Kidney (tissue), 14 donors: ENCODE measurements around the gene RFPL1. TPM values are rescaled to one million over a fixed set of nuclear protein-coding genes. Genes with fewer than 3 reads are reported as not detected.

Experiments
- DNase-seq, 5 donors: peaks; one replicate each; pipeline ENCODE4 v3.0.0-alpha.2; 2013 to 2020
- FAIRE-seq: peaks from 2 replicates; lab custom pipeline; 2012; peaks lifted over from hg19 to GRCh38; lab: Jason Lieb, UNC
- H3K27ac ChIP-seq, 2 donors: one replicate each; pipeline ENCODE4 v1.7.0; 2013; ENCODE audit warnings: low read depth in 2 of 2, low read length in 2 of 2, inconsistent platforms in 1 of 2
- H3K27me3 ChIP-seq: one replicate; pipeline ENCODE4 v1.7.1; 2013; ENCODE audit warnings: low read length, inconsistent platforms; ENCODE audit not compliant: control insufficient read depth, insufficient read depth
- H3K36me3 ChIP-seq, 3 donors: one replicate each; pipeline versions ENCODE4 v1.7.0 to v1.7.1; 2013; ENCODE audit warnings: low read length in 3 of 3, control low read depth in 1 of 3, inconsistent platforms in 1 of 3; ENCODE audit not compliant: insufficient read depth in 3 of 3, control insufficient read depth in 2 of 3
- H3K4me1 ChIP-seq, 3 donors: one replicate each; pipeline versions ENCODE4 v1.7.0 to v1.7.1; 2013; ENCODE audit warnings: low read length in 3 of 3, inconsistent platforms in 1 of 3, low read depth in 1 of 3; ENCODE audit not compliant: control insufficient read depth in 2 of 3, insufficient read depth in 2 of 3
- H3K4me3 ChIP-seq, 3 donors: one replicate each; pipeline versions ENCODE4 v1.7.0 to v1.8.1; 2013; ENCODE audit warnings: low read length in 3 of 3, control low read depth in 1 of 3, inconsistent platforms in 1 of 3
- H3K9ac ChIP-seq, 3 donors: one replicate each; pipeline versions ENCODE4 v1.7.0 to v1.7.1; 2013; ENCODE audit warnings: low read length in 3 of 3, control low read depth in 1 of 3, inconsistent platforms in 1 of 3
- H3K9me3 ChIP-seq, 3 donors: one replicate each; pipeline versions ENCODE4 v1.7.0 to v1.7.1; 2013; ENCODE audit warnings: low read length in 3 of 3, control low read depth in 1 of 3, inconsistent platforms in 1 of 3; ENCODE audit not compliant: control insufficient read depth in 2 of 3, insufficient read depth in 1 of 3
- CTCF ChIP-seq: IDR thresholded peaks from 3 replicates; pipeline ENCODE4 v1.5.1; 2012; ENCODE audit warnings: mild to moderate bottlenecking, moderate library complexity, borderline replicate concordance; ENCODE audit not compliant: insufficient read depth; ENCODE audit errors: extremely low read depth
- intact Hi-C: fragments of 100-400 bp; cut with DNase I; formaldehyde crosslinking; loops from one replicate; pipeline ENCODE4 v1.11.1; 2022
- polyA plus RNA-seq: library from polyadenylated mRNA; stranded (reverse); fragments of 350-450 nt; fragmentation: Illumina TruSeq; extraction: RNeasy Lipid Tissue Mini Kit (QIAGEN cat#74804); gene quantifications from one replicate; pipeline ENCODE4 v1.2.3, GENCODE V29; 2014; ENCODE audit warnings: low read depth, low replicate concordance; ENCODE audit not compliant: insufficient read depth
- total RNA-seq: library from RNA; stranded (reverse); fragmentation: NEBNext Ultra II Directional; extraction: Animal tissue kit (Norgen Biotek cat#: 25700); gene quantifications from one replicate; pipeline ENCODE4 v1.2.1, GENCODE V29; 2021
- donor health status: control.
- donor health status: control.
- donor health status: control.
- donor health status: control.
- donor health status: control.
- donor health status: DM: yes; HTN: yes; CAD: no.
- donor health status: Normal renal cell carcinoma (clear cell type).

Gene RFPL1
- total and polyA plus RNA-seq, 2 donors from 2014 or later, result not detected

GRCh38 chr22:29470159-29470855 is 31.9 kb downstream of the RFPL1 start:
- no peak for FAIRE-seq
- intact Hi-C loops, result no loop called here
- Histone ChIP-seq H3K4me1 (no peaks in the 10 kb centered on the region), H3K27ac (no peak overlapping the region), H3K9me3 (no peaks in the 10 kb centered on the region), H3K9ac (no peak overlapping the region), H3K36me3 (no peaks in the 10 kb centered on the region), H3K4me3 (peak overlapping the region in 2 of 3 donors; percentile 17 to 32), H3K27me3 (peaks cover 2% of the 10 kb centered on the region)
- peak; percentile 77 for TF ChIP-seq CTCF
- peak; percentile 80 to 89 (median 85) for DNase-seq

GRCh38 chr22:29473001-29473400 is 34.6 kb downstream of the RFPL1 start:
- Histone ChIP-seq H3K4me3 (no peak overlapping the region), H3K9ac (no peak overlapping the region), H3K4me1 (no peaks in the 10 kb centered on the region), H3K27me3 (peaks cover 2% of the 10 kb centered on the region), H3K36me3 (no peaks in the 10 kb centered on the region), H3K27ac (no peak overlapping the region), H3K9me3 (no peaks in the 10 kb centered on the region)
- DNase-seq (no peak), FAIRE-seq (no peak)
- no peak for TF ChIP-seq CTCF
- intact Hi-C loops, result no loop called here

- H3K27ac ChIP-seq, result no peak overlapping the region
- H3K4me3 ChIP-seq, result no peak overlapping the region
- H3K4me1 ChIP-seq, result peaks cover 0 to 5% (median 0%) of the 10 kb centered on the region in 3 donors
- FAIRE-seq, result no peak
- intact Hi-C loops, result no loop called here
- H3K9me3 ChIP-seq, result no peaks in the 10 kb centered on the region
- no peak for DNase-seq
- peaks cover 4% of the 10 kb centered on the region for H3K27me3 ChIP-seq
- no peak overlapping the region for H3K9ac ChIP-seq
- no peaks in the 10 kb centered on the region for H3K36me3 ChIP-seq
- no peak for TF ChIP-seq CTCF
Observed at GRCh38 chr22:29475550-29475949, 37.2 kb downstream of the RFPL1 start.
